ENCODE data around the gene LDAF1.
"Not testable (repeated sequence)": the region's sequence is repeated elsewhere in the genome, so short reads cannot be mapped to it uniquely, and the experiment has no call there.

The LDAF1 gene

GRCh38 chr16:21160276-21160675, 1.8 kb downstream of the LDAF1 start:
- DNase-seq = no peak
- intact Hi-C loops (cut with DNase I) = no loop called here

DNA sequence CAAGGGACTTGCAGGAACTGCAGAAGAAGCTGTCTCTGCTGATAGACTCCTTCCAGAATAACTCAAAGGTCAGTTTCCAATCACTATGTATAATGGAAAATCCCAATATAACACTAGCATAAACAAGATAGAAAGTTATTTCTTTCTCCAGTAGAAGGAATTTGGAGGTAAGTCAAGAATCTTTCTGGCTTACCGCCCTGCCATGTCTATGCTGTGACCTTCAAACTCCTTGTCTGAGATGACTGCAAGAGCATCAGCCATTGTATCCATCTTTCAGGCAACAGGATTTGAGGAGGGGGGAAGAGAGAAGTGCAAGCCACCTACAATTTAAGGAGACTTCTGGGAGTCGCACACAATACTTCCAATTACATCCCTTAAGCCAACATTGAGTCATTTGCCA, 2.7 kb downstream of the LDAF1 start:
- no peak for DNase-seq
- intact Hi-C loops (cut with DNase I) = no loop called here

GRCh38 chr16:21162661-21163151, 4.2 kb downstream of the LDAF1 start:
- intact Hi-C loops (cut with DNase I) = no loop called here
- DNase-seq = no peak

DNA sequence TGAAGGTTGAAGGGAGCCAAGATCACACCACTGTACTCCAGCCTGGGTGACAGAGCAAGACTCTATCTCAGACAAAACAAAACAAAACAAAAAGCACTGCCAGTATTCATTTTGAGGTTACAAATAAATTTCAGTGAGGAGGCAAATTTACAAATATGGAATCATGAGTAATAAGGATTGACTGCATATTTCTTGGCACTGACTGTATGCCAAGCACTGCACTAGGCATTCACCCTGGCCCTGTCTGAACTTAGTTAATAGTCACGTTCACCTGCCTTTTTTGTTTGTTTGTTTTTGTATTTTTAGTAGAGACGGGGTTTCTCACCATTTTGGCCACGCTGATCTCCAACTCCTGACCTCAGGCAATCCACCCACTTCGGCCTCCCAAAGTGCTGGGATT, 5.1 kb downstream of the LDAF1 start:
- no peak for DNase-seq
- intact Hi-C loops (cut with DNase I) = no loop called here

- intact Hi-C loops (cut with DNase I) = no loop called here
- DNase-seq = no peak
These were observed 6.2 kb downstream of the LDAF1 start for GRCh38 chr16:21164521-21165168.

GRCh38 chr16:21166561-21166961, 8.1 kb downstream of the LDAF1 start:
- no peak for DNase-seq
- intact Hi-C loops (cut with DNase I) = no loop called here

- intact Hi-C loops (cut with DNase I) = no loop called here
- DNase-seq = no peak
These were observed 8.9 kb downstream of the LDAF1 start for GRCh38 chr16:21167360-21167759.

GRCh38 chr16:21167929-21168602, 9.6 kb downstream of the LDAF1 start:
- DNase-seq = no peak
- intact Hi-C loops (cut with DNase I) = no loop called here

- DNase-seq = no peak
- intact Hi-C loops (cut with DNase I) = no loop called here
These were observed 10.9 kb downstream of the LDAF1 start for GRCh38 chr16:21169249-21169981.

- intact Hi-C loops (cut with DNase I); DNase-seq: not testable (repeated sequence)
These were observed 11.6 kb downstream of the LDAF1 start for GRCh38 chr16:21170116-21170515.

- intact Hi-C loops (cut with DNase I) = no loop called here
- no peak for DNase-seq
These were observed 14.2 kb downstream of the LDAF1 start for GRCh38 chr16:21172650-21173049.

GRCh38 chr16:21175397-21175796, 16.9 kb downstream of the LDAF1 start:
- intact Hi-C loops (cut with DNase I) = no loop called here
- no peak for DNase-seq

DNA sequence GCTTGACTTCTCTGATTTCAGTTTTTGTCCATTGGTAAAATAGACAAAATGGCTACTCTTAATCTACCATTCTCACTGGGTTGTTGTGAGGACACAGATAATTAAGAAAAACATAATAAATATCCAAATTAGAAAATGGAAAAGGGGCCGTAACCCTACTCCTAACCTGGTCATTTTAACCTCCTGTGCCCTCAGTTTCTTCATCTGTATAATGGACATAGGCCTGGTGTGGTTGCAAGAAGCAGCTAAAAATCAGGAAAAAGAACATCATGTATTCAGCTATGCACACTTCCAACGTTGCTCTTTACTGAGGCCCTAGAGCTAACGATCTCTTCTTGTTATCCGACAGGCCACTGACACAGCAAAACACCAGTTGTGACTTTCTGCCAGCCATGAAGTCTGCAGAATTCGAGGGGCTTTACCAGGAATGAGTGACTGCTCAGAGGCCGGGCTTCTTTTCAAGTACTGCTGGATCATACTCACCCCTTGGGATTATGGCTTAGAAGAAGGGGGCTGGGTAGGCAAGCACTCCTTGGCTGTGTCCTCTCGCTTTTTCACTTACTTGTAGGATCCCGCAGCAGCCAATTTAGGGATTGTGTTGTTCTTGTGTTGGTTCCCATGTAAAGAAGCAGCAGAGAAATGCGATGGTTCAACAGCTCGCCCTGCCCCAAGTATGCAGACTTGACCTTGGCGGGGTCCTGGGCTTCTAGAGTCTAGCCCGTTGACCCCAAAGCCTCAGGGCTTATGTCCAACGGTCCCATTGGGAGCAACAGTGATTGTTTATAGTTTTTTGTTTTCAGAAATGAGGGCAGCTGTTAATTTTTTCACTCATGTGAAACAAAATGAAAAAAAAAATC, 20.9 kb downstream of the LDAF1 start:
- intact Hi-C loops (cut with DNase I) = no loop called here

DNA sequence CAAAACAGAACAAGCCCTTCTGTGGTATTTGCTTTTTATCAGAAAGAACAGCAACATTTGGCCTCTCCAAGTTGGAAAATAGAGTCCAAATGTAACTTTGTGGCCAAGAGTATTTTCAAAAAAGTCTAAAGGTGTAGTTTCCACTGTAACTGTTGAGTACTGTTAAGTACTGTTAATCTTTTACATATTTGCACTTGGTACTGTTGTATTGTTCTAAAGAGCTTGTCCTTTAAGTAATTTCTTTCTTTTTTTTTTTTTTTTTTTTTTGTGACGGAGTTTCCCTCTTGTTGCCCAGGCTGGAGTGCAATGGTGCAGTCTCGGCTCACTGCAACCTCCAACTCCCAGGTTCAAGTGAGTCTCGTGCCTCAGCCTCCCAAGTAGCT, 21.5 kb downstream of the LDAF1 start:
- no peak for DNase-seq
- intact Hi-C loops (cut with DNase I) = loop anchor here (10.0 kb wide), 1 partner anchor 375 kb away; no protein-coding TSS in a partner anchor

More for the DNA sequence above, 20.9 kb downstream of the LDAF1 start:
- DNase-seq = no peak

DNA sequence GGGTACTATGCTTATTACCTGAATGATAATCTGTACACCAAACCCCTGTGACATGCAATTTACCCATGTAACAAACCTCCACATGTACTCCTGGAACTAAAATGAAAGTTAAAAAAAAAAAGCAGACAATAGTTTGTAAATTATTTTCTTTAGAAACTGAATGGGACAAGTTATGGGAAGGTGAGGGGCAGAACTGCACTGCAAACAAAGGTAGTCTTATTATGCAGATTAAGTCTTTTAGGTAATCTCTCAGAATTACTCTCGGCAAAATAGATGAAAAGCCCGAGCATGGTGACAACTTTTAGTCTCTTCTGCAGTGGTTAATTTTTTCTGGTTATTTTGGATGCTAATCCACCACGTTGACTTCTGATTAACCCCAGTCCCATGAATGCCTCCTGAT, 25.5 kb downstream of the LDAF1 start:
- intact Hi-C loops (cut with DNase I) = loop anchor here (10.0 kb wide), 1 partner anchor 371 kb away; no protein-coding TSS in a partner anchor
- no peak for DNase-seq

DNA sequence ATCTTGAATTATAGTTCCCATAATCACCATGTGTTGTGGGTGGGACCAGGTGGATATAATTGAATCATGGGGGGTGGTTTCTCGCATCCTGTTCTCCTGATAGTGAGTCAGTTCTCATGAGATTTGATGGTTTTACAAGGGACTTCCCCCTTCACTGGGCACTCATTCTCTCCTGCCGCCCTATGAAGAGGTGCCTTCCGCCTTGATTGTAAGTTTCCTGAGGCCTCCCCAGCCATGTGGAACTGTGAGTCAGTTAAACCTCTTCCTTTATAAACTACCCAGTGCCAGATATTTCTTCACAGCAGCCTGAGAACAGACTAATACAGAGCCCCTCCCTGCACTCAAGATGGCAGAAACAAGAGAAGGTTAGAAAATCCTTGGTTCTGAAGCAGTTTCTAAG, 26.4 kb downstream of the LDAF1 start:
- intact Hi-C loops (cut with DNase I) = loop anchor here (10.0 kb wide), 1 partner anchor 370 kb away; no protein-coding TSS in a partner anchor
- DNase-seq = no peak

GRCh38 chr16:21185659-21186325, 27.3 kb downstream of the LDAF1 start:
- DNase-seq = no peak
- intact Hi-C loops (cut with DNase I) = loop anchor here (10.0 kb wide), 1 partner anchor 369 kb away; no protein-coding TSS in a partner anchor

GRCh38 chr16:21186326-21186691, 27.8 kb downstream of the LDAF1 start:
- intact Hi-C loops (cut with DNase I) = loop anchor here (10.0 kb wide), 1 partner anchor 368 kb away; no protein-coding TSS in a partner anchor
- no peak for DNase-seq

GRCh38 chr16:21189311-21189710, 30.8 kb downstream of the LDAF1 start:
- DNase-seq = no peak
- intact Hi-C loops (cut with DNase I) = loop anchor here (10.0 kb wide), 1 partner anchor 365 kb away; no protein-coding TSS in a partner anchor

DNA sequence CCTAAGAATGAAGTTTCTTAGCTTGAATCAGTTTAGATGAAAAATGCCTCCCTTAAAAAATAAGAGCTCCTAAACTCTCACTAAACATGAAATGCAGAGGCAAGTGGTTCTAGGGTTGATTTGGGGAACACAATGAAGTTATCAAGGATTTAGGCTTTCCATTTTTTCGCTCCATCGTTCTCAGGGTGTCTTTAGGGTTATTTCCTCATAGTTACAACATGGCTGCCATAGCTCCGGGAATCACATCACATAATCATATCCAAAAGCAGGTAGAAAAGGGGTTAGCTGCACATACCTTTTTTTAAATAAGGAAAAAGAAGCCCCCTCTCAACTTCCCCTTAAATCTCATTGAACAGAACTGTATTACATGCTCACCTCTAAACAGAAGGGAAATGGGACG, 31.5 kb downstream of the LDAF1 start:
- intact Hi-C loops (cut with DNase I) = no loop called here
- no peak for DNase-seq

Data from posterior cingulate gyrus (tissue), 11 donors.